ENCODE data around the gene GTF2A1.

GRCh38 chr14:81170104-81170828, 50.5 kb downstream of the GTF2A1 start:
- TF ChIP-seq EZH2 (IDR thresholded peaks at IDR 0.05; ENCODE audit: low read depth): no peak
- peak; percentile 93 for TF ChIP-seq CTCF (conservative IDR thresholded peaks at IDR 0.05)

Measured in PC-9 (cell line).